ENCODE data around the gene SLAMF8.

SLAMF8 gene

GRCh38 chr1:159879977-159880376 lies 53.3 kb downstream of the SLAMF8 start:
- TF ChIP-seq TAF1 (IDR thresholded peaks at IDR 0.05; ENCODE audit: borderline replicate concordance, low read depth, low read length) (no peak), POLR2AphosphoS5 (IDR thresholded peaks at IDR 0.05; ENCODE audit: low read depth, low read length) (no peak), POLR2A (IDR thresholded peaks at IDR 0.05; ENCODE audit: low read depth, low read length) (no peak)
- DNase-seq (ENCODE audit: insufficient read length) = no peak
- no peak for FAIRE-seq

- TF ChIP-seq POLR2AphosphoS5 (IDR thresholded peaks at IDR 0.05; ENCODE audit: low read depth, low read length) (no peak), POLR2A (IDR thresholded peaks at IDR 0.05; ENCODE audit: low read depth, low read length) (no peak), TAF1 (IDR thresholded peaks at IDR 0.05; ENCODE audit: borderline replicate concordance, low read depth, low read length) (no peak)
- DNase-seq (ENCODE audit: insufficient read length) (no peak), FAIRE-seq (no peak)
Observed at GRCh38 chr1:159880430-159880829, 53.8 kb downstream of the SLAMF8 start.

DNA sequence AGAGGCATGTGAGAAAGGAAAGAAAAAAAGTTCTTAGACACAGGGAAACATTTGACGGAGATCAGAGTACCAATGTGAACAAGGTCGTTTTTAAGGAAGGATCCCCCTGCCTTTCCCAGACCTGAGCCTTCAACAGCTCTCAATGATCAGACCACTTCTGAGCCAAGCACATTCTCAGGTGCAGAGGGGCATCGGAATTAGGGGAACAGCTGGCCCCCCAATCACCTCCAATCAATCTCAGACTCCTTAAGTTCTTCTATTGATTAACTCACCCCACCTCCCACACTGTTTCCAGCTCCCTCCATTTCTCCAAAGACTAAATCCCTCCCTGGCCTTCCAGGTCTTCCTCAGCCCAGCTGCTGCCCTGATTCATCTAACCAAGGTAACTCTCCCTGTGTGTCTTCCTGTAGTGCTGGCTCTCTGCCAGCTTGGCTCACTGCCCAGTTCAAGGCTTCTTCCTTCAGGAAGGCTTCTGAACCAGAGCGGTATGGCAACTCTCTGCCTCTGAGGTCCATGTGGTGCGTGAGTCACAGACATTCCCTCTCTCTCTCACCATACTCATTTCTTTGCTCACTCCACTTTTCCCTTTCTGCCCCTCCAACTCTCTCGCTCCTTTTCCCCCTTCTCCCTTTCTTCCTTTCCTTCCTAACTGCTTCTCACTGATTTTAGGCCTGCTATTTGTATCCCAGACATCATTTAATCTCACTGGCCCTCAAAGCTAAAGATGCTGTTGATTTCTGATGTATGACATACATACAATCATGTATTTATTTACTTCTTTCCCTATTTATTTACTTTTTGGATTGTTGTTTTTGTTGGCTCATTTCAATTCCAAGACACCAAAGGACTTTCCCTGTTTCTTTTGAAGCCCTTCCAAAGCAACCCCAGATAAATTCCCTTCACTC lies 55.2 kb downstream of the SLAMF8 start:
- no peak for FAIRE-seq
- no peak for DNase-seq (ENCODE audit: insufficient read length)

DNA sequence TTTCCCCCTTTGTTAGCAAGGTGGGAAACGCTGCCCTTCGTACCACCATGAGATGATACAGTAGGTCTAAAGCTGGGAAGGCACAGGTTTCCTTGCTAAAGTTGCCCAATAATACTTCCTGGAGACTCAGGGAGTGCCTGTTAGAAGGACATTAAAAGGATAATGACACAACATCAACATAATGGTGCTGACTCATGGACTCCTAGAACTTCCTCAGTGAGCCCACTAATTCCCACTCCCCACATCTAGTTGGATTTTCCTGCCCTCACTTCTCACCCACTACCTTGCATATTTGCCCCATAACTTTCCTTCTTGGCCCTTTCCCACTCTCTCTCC lies 55.8 kb downstream of the SLAMF8 start:
- TF ChIP-seq POLR2AphosphoS5 (IDR thresholded peaks at IDR 0.05; ENCODE audit: low read depth, low read length) (no peak), TAF1 (IDR thresholded peaks at IDR 0.05; ENCODE audit: borderline replicate concordance, low read depth, low read length) (no peak), POLR2A (IDR thresholded peaks at IDR 0.05; ENCODE audit: low read depth, low read length) (no peak)
- FAIRE-seq (no peak), DNase-seq (ENCODE audit: insufficient read length) (no peak)

More for the DNA sequence above, 55.2 kb downstream of the SLAMF8 start:
- TF ChIP-seq POLR2AphosphoS5 (IDR thresholded peaks at IDR 0.05; ENCODE audit: low read depth, low read length) (no peak), POLR2A (IDR thresholded peaks at IDR 0.05; ENCODE audit: low read depth, low read length) (no peak)

GRCh38 chr1:159883134-159883533 lies 56.5 kb downstream of the SLAMF8 start:
- DNase-seq (ENCODE audit: insufficient read length) = no peak
- no peak for FAIRE-seq

GRCh38 chr1:159884296-159884695 lies 57.6 kb downstream of the SLAMF8 start:
- FAIRE-seq = no peak
- DNase-seq (ENCODE audit: insufficient read length) = no peak
- TF ChIP-seq TAF1 (IDR thresholded peaks at IDR 0.05; ENCODE audit: borderline replicate concordance, low read depth, low read length) (no peak), POLR2AphosphoS5 (IDR thresholded peaks at IDR 0.05; ENCODE audit: low read depth, low read length) (no peak), POLR2A (IDR thresholded peaks at IDR 0.05; ENCODE audit: low read depth, low read length) (no peak)

More at GRCh38 chr1:159883134-159883533, 56.5 kb downstream of the SLAMF8 start:
- TF ChIP-seq TAF1 (IDR thresholded peaks at IDR 0.05; ENCODE audit: borderline replicate concordance, low read depth, low read length) = no peak
- no peak for TF ChIP-seq POLR2A (IDR thresholded peaks at IDR 0.05; ENCODE audit: low read depth, low read length)
- TF ChIP-seq POLR2AphosphoS5 (IDR thresholded peaks at IDR 0.05; ENCODE audit: low read depth, low read length) = no peak

Data from GM12892 (cell line).